Stimulated activated CD4-positive, alpha-beta T cell treated with anti-CD3 and anti-CD28 coated beads, Interleukin-12 subunit alpha, Interleukin-12 subunit beta, amount 100 ng/mL, for 4 hours (primary cell): ENCODE results near the gene INTS6L.
"Not testable (repeated sequence)": the region's sequence is repeated elsewhere in the genome, so short reads cannot be mapped to it uniquely, and the experiment has no call there.

Experiments used
- DNase-seq: peaks from one replicate; pipeline ENCODE4 v3.0.0-alpha.2; 2020

INTS6L gene

DNA sequence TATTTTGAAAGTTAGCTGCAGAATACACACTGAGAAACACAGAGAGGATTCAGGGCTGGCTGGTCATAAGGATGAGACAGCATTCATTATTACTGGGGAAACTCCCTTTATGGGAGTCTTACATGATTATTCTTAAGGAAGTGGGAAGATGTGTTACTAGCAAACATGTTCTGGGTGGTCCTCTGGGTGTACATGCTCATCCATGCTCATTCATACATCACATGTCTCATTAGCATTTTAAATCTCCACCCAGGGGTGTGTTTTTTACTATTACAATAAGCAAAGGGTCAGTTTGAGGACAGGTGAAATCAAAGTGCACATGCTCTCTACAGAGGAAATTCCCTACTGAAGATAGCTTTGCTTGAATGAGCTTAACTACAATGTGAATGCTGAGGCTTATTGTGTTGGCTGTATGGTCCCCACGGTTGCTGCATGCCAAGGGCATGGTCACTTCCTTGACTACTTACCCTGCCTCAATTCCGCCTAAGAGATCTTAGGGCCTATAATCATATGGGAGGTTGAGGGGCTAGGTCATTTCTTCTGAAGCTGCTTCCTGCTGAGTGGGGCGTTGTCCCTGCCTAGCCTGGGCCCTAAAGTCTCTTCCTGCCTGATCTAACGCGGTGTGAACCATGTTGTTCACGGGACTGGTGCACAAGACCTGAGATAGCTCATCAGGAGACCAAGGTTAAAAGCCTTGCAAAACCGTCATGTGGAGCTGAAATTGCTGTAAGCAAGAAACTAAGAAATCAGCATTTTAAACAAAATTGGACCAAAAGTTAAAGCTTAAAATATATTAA is 104.1 kb downstream of the INTS6L start:
- DNase-seq: not testable (repeated sequence)

DNA sequence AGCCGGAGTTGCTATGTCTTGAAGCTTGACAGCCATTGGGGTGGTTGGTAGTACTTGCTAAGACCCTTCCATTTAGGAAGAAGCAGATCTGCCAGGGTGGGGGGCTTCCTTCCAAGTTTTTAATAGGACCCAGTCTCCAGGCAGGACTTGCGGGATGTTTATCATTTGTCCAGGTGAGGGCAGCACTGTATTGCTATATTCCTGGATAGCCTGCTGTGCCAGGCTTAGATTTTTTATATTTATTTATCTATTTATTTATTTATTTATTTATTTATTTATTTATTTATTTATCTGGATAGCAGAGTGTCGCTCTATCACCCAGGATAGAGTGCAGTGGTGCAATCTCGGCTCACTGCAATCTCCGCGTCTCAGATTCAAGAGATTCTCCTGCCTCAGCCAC is 105.5 kb downstream of the INTS6L start:
- no peak for DNase-seq

DNA sequence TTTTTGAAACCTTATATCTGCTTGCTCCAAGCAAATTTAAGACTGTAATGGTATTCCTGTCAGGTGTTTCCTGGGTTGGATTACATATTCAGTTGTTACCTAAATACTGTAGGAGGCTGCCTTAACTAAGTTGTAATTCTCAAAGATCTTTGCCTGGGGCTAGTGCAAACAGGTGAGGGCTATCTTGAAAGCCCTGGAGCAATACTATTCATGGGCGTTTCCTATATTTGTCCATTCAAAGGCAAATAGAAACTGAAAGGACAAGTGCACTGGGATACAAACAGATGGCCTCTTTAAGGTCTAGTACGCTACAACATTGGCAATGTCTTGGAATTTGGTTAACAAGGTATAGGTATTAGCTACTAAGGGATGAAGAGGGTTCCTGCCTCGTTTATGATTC is 108.9 kb downstream of the INTS6L start:
- no peak for DNase-seq
